ENCODE data around the gene FHIT. TPM values are rescaled to one million over a fixed set of nuclear protein-coding genes. Genes with fewer than 3 reads are reported as not detected.

The FHIT gene
- total RNA-seq, 1 donor from 2014 or later, result 5.7 TPM

DNA sequence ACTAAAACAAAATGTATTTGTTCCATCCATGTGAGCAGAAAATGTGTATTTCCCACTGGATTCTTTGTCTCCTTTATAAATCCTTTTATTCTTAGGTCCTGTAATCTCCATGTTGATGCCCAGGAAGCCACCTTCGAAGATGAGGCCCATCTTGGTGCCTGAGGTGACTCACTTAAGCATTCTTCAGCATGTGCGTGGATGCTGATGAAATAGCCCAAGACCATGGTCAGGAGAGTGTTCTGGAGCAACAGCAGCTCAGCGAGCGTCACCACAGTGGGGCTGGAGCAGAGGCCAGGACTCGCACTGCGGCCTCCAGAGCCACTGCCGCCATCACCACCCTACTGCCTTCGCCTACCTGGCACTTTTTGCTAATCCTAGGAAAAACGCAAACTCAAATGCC lies 520.9 kb downstream of the FHIT start:
- Histone ChIP-seq H3K4me1 (no peaks in the 10 kb centered on the region), H3K27ac (no peak overlapping the region), H3K4me3 (no peak overlapping the region), H3F3A (ENCODE audit: low read depth) (no peaks in the 10 kb centered on the region), H4K20me1 (ENCODE audit: low read depth) (no peaks in the 10 kb centered on the region), H3K9ac (no peak overlapping the region), H3K4me2 (no peak overlapping the region), H3K9me3 (ENCODE audit: low read depth) (no peaks in the 10 kb centered on the region), H3K36me3 (no peaks in the 10 kb centered on the region), H2AFZ (replicated peaks) (no peak overlapping the region), H3K79me2 (ENCODE audit: low read depth) (no peaks in the 10 kb centered on the region), H3K27me3 (no peaks in the 10 kb centered on the region)
- no peak overlapping the region for H3K27ac Mint-ChIP-seq
- H3K27me3 Mint-ChIP-seq (ENCODE audit: insufficient read depth, low read depth), result peaks cover 3% of the 10 kb centered on the region
- no peaks in the 10 kb centered on the region for H3K4me1 Mint-ChIP-seq
- no peaks in the 10 kb centered on the region for H3K9me3 Mint-ChIP-seq
- no peaks in the 10 kb centered on the region for H3K36me3 Mint-ChIP-seq
- TF ChIP-seq EZH2phosphoT487 (IDR thresholded peaks at IDR 0.05) (no peak), EZH2 (IDR thresholded peaks at IDR 0.05) (no peak), CTCF (IDR thresholded peaks at IDR 0.05) (no peak)
- DNase-seq (ENCODE audit: low spot score), result no peak
- no peak overlapping the region for H3K4me3 Mint-ChIP-seq

- no peak for TF ChIP-seq EZH2phosphoT487 (IDR thresholded peaks at IDR 0.05)
- TF ChIP-seq EZH2 (IDR thresholded peaks at IDR 0.05), result no peak
- TF ChIP-seq CTCF (IDR thresholded peaks at IDR 0.05), result no peak
- Mint-ChIP-seq H3K4me3 (no peak overlapping the region), H3K27me3 (ENCODE audit: insufficient read depth, low read depth) (peaks cover 3% of the 10 kb centered on the region), H3K36me3 (no peaks in the 10 kb centered on the region), H3K4me1 (no peaks in the 10 kb centered on the region), H3K27ac (no peak overlapping the region), H3K9me3 (peaks cover under 1% of the 10 kb centered on the region)
- Histone ChIP-seq H3K79me2 (ENCODE audit: low read depth) (no peaks in the 10 kb centered on the region), H3K27ac (no peak overlapping the region), H3K4me1 (no peaks in the 10 kb centered on the region), H3K4me2 (no peak overlapping the region), H4K20me1 (ENCODE audit: low read depth) (no peaks in the 10 kb centered on the region), H3K9me3 (ENCODE audit: low read depth) (no peaks in the 10 kb centered on the region), H3K4me3 (no peak overlapping the region), H3K27me3 (no peaks in the 10 kb centered on the region), H3K36me3 (no peaks in the 10 kb centered on the region), H3K9ac (no peak overlapping the region), H2AFZ (replicated peaks) (no peak overlapping the region), H3F3A (ENCODE audit: low read depth) (no peaks in the 10 kb centered on the region)
- no peak for DNase-seq (ENCODE audit: low spot score)
Measured at GRCh38 chr3:60729056-60729455, 522.2 kb downstream of the FHIT start.

DNA sequence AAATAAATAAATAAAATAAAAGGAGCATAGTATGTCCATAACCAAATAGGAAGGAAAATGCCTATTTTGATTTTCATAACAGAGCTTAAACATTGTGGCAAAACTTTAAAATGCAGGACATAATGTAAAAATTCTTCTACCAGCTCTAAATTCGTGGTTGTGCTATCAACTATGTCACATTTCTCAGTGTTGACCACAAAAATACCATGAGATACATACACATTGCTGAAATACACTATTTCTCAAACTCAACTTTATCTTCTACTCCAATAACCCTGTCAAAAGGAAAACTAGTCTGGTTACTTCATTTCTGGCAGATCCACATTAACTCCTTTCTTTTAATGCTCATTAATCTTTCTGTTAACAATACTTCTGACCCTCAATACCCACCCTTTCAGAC lies 523.2 kb downstream of the FHIT start:
- H3K4me1 ChIP-seq, result no peaks in the 10 kb centered on the region
- no peaks in the 10 kb centered on the region for H3K9me3 ChIP-seq (ENCODE audit: low read depth)
- Mint-ChIP-seq H3K27ac (no peak overlapping the region), H3K4me1 (no peaks in the 10 kb centered on the region), H3K27me3 (ENCODE audit: insufficient read depth, low read depth) (peaks cover 3% of the 10 kb centered on the region), H3K36me3 (no peaks in the 10 kb centered on the region), H3K4me3 (no peak overlapping the region), H3K9me3 (peaks cover 3% of the 10 kb centered on the region)
- no peaks in the 10 kb centered on the region for H3K27me3 ChIP-seq
- no peak overlapping the region for H3K27ac ChIP-seq
- no peak for DNase-seq (ENCODE audit: low spot score)
- no peak overlapping the region for H3K9ac ChIP-seq
- H3K4me3 ChIP-seq, result no peak overlapping the region
- no peak overlapping the region for H3K4me2 ChIP-seq
- H3F3A ChIP-seq (ENCODE audit: low read depth), result no peaks in the 10 kb centered on the region
- no peaks in the 10 kb centered on the region for H4K20me1 ChIP-seq (ENCODE audit: low read depth)
- TF ChIP-seq EZH2 (IDR thresholded peaks at IDR 0.05), result no peak
- no peak for TF ChIP-seq EZH2phosphoT487 (IDR thresholded peaks at IDR 0.05)
- no peak for TF ChIP-seq CTCF (IDR thresholded peaks at IDR 0.05)
- H3K36me3 ChIP-seq, result no peaks in the 10 kb centered on the region
- H3K79me2 ChIP-seq (ENCODE audit: low read depth), result no peaks in the 10 kb centered on the region
- H2AFZ ChIP-seq (replicated peaks), result no peak overlapping the region

Data from neural progenitor cell (in vitro differentiated cells).